ENCODE measurements around the gene PDE4B. TPM values are rescaled to one million over a fixed set of nuclear protein-coding genes. Genes with fewer than 3 reads are reported as not detected.

Gene PDE4B
- total RNA-seq, 1 donor from 2014 or later = 7.6 TPM

DNA sequence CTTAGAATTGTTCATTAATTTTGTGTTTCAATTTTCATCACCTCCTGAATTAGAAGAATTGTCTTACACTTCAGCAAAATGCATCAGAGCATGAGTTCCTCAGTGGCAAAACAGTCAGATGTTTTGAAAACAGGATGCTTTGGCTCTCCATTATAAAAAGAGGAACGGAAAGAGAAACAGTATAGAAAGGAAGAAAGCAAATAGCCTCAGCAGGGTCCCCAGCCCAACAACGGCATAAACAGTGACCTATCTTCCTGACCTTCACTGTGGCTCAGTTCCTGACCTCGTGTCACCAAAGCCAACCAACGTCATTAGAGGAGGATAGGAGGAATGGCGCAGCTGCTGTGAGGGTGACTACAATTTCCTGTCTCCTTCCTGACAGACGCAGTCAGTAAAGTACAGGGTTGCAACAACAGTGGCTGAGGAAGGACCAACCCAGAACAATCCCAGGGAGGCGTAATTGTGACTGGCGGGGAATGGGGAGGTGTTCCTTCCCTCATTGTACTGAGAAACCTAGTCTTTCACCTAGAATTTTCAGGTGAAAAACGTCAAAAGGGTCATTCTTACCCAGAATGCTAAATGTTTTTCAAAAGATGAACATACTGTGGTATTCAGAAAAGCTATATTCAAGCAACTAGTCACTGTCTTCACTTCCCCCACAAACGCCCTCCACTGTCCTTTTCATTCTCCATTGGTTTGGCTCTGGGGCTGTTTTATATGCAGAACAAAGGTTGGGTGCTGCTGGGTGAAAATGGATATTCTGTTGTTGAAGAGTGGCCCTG lies 543.4 kb downstream of the PDE4B start:
- DNase-seq (ENCODE audit: low read depth) (no peak), FAIRE-seq (no peak)
- H3K4me2 ChIP-seq (ENCODE audit: low read length) = peak overlapping the region; percentile 47
- no peaks in the 10 kb centered on the region for H3K9me3 ChIP-seq (ENCODE audit: insufficient read depth, low read depth, low read length)
- peaks cover 20% of the 10 kb centered on the region for H3K4me1 ChIP-seq (ENCODE audit: insufficient read depth, low read length)
- Mint-ChIP-seq H3K36me3 (ENCODE audit: low read depth, unreplicated experiment) (no peaks in the 10 kb centered on the region), H3K4me3 (ENCODE audit: unreplicated experiment) (peak overlapping the region; percentile 42), H3K4me1 (ENCODE audit: low read depth, unreplicated experiment) (peaks cover 38% of the 10 kb centered on the region), H3K27me3 (ENCODE audit: low read depth, unreplicated experiment) (no peaks in the 10 kb centered on the region), H3K9me3 (ENCODE audit: unreplicated experiment) (no peaks in the 10 kb centered on the region), H3K27ac (ENCODE audit: unreplicated experiment) (no peak overlapping the region)
- peak overlapping the region; percentile 73 for H2AFZ ChIP-seq (ENCODE audit: low read depth, low read length)
- no peaks in the 10 kb centered on the region for H3K27me3 ChIP-seq (ENCODE audit: insufficient read depth, low read length)
- H3K79me2 ChIP-seq (ENCODE audit: insufficient read depth, low read length) = no peaks in the 10 kb centered on the region
- no peak overlapping the region for H3K27ac ChIP-seq (ENCODE audit: low read depth, low read length)
- TF ChIP-seq, protein P1, sequence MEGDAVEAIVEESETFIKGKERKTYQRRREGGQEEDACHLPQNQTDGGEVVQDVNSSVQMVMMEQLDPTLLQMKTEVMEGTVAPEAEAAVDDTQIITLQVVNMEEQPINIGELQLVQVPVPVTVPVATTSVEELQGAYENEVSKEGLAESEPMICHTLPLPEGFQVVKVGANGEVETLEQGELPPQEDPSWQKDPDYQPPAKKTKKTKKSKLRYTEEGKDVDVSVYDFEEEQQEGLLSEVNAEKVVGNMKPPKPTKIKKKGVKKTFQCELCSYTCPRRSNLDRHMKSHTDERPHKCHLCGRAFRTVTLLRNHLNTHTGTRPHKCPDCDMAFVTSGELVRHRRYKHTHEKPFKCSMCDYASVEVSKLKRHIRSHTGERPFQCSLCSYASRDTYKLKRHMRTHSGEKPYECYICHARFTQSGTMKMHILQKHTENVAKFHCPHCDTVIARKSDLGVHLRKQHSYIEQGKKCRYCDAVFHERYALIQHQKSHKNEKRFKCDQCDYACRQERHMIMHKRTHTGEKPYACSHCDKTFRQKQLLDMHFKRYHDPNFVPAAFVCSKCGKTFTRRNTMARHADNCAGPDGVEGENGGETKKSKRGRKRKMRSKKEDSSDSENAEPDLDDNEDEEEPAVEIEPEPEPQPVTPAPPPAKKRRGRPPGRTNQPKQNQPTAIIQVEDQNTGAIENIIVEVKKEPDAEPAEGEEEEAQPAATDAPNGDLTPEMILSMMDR (IDR thresholded peaks at IDR 0.05; ENCODE audit: insufficient read depth, low read depth, low read length) = no peak
- no peak for TF ChIP-seq EZH2 (IDR thresholded peaks at IDR 0.05; ENCODE audit: insufficient read depth, low read length)
- H4K20me1 ChIP-seq (ENCODE audit: insufficient read depth, low read length) = no peaks in the 10 kb centered on the region
- no peak overlapping the region for H3K9ac ChIP-seq (ENCODE audit: low read length)
- H3K36me3 ChIP-seq (ENCODE audit: insufficient read depth, low read length) = no peaks in the 10 kb centered on the region
- no peak overlapping the region for H3K4me3 ChIP-seq (ENCODE audit: insufficient read depth, low read depth, low read length)

DNA sequence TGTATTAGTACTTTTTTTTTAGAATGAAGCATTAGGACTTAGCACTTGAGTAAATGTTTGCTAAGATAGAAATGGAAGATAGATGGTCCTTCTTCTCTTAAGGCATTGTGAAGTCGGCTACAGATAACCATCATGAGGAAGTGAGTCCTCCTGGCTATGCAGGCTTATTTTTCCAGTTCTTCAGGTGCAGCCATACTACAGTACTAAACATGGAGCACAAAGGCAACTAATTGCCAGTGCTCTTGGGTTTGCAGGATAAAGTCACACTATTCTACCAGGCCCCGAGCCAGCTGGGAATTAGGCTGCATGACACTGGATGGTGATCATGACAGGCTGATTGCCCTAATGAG lies 543.9 kb downstream of the PDE4B start:
- no peaks in the 10 kb centered on the region for H3K36me3 ChIP-seq (ENCODE audit: insufficient read depth, low read length)
- H3K4me3 ChIP-seq (ENCODE audit: insufficient read depth, low read depth, low read length) = no peak overlapping the region
- H3K4me2 ChIP-seq (ENCODE audit: low read length) = no peak overlapping the region
- Mint-ChIP-seq H3K27ac (ENCODE audit: unreplicated experiment) (no peak overlapping the region), H3K9me3 (ENCODE audit: unreplicated experiment) (no peaks in the 10 kb centered on the region), H3K4me1 (ENCODE audit: low read depth, unreplicated experiment) (peaks cover 39% of the 10 kb centered on the region), H3K36me3 (ENCODE audit: low read depth, unreplicated experiment) (no peaks in the 10 kb centered on the region), H3K4me3 (ENCODE audit: unreplicated experiment) (no peak overlapping the region), H3K27me3 (ENCODE audit: low read depth, unreplicated experiment) (no peaks in the 10 kb centered on the region)
- H3K9me3 ChIP-seq (ENCODE audit: insufficient read depth, low read depth, low read length) = no peaks in the 10 kb centered on the region
- H3K4me1 ChIP-seq (ENCODE audit: insufficient read depth, low read length) = peaks cover 14% of the 10 kb centered on the region
- no peaks in the 10 kb centered on the region for H3K27me3 ChIP-seq (ENCODE audit: insufficient read depth, low read length)
- DNase-seq (ENCODE audit: low read depth) (no peak), FAIRE-seq (no peak)
- TF ChIP-seq, protein P1 (IDR thresholded peaks at IDR 0.05; ENCODE audit: insufficient read depth, low read depth, low read length) = no peak
- no peak for TF ChIP-seq EZH2 (IDR thresholded peaks at IDR 0.05; ENCODE audit: insufficient read depth, low read length)
- H2AFZ ChIP-seq (ENCODE audit: low read depth, low read length) = no peak overlapping the region
- no peak overlapping the region for H3K9ac ChIP-seq (ENCODE audit: low read length)
- H4K20me1 ChIP-seq (ENCODE audit: insufficient read depth, low read length) = no peaks in the 10 kb centered on the region
- no peaks in the 10 kb centered on the region for H3K79me2 ChIP-seq (ENCODE audit: insufficient read depth, low read length)
- H3K27ac ChIP-seq (ENCODE audit: low read depth, low read length) = no peak overlapping the region

DNA sequence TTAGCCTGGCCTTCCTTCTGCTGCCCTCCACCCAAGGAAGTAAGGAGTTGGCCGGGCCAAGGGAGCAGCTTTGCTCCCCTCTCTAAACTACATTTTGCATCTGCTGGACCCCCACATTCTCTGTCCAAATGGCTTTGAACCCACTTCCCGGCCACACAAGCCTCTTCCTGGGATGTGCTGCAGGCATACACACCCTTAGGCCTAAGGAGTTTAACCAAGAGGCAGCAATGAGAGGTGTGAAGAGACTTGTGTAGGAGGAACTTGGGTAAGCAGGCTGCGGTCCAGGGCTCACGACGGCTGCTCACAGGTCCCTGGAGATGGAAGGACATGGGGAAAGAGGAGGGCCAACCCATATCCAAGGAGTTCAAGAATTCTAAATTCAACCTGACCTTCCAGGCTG lies 544.6 kb downstream of the PDE4B start:
- Mint-ChIP-seq H3K9me3 (ENCODE audit: unreplicated experiment) (no peaks in the 10 kb centered on the region), H3K36me3 (ENCODE audit: low read depth, unreplicated experiment) (no peaks in the 10 kb centered on the region), H3K4me1 (ENCODE audit: low read depth, unreplicated experiment) (peaks cover 35% of the 10 kb centered on the region), H3K27ac (ENCODE audit: unreplicated experiment) (no peak overlapping the region), H3K27me3 (ENCODE audit: low read depth, unreplicated experiment) (no peaks in the 10 kb centered on the region), H3K4me3 (ENCODE audit: unreplicated experiment) (no peak overlapping the region)
- FAIRE-seq (no peak), DNase-seq (ENCODE audit: low read depth) (no peak)
- H3K9ac ChIP-seq (ENCODE audit: low read length) = no peak overlapping the region
- H3K4me2 ChIP-seq (ENCODE audit: low read length) = no peak overlapping the region
- H3K79me2 ChIP-seq (ENCODE audit: insufficient read depth, low read length) = no peaks in the 10 kb centered on the region
- H3K36me3 ChIP-seq (ENCODE audit: insufficient read depth, low read length) = no peaks in the 10 kb centered on the region
- TF ChIP-seq, protein P1 (IDR thresholded peaks at IDR 0.05; ENCODE audit: insufficient read depth, low read depth, low read length) = no peak
- H4K20me1 ChIP-seq (ENCODE audit: insufficient read depth, low read length) = no peaks in the 10 kb centered on the region
- no peaks in the 10 kb centered on the region for H3K9me3 ChIP-seq (ENCODE audit: insufficient read depth, low read depth, low read length)
- no peak overlapping the region for H3K4me3 ChIP-seq (ENCODE audit: insufficient read depth, low read depth, low read length)
- no peak overlapping the region for H2AFZ ChIP-seq (ENCODE audit: low read depth, low read length)
- peaks cover 9% of the 10 kb centered on the region for H3K4me1 ChIP-seq (ENCODE audit: insufficient read depth, low read length)
- H3K27me3 ChIP-seq (ENCODE audit: insufficient read depth, low read length) = no peaks in the 10 kb centered on the region
- no peak overlapping the region for H3K27ac ChIP-seq (ENCODE audit: low read depth, low read length)
